Gastroesophageal sphincter (tissue), 4 donors: ENCODE measurements around the gene ACTL8. TPM values are rescaled to one million over a fixed set of nuclear protein-coding genes. Genes with fewer than 3 reads are reported as not detected.

Experiments used
- ATAC-seq: fragments of 150-250 bp; one replicate; pipeline ENCODE4 v1.9.1; 2016; ENCODE audit warnings: mild to moderate bottlenecking, moderate library complexity
- H3K27ac ChIP-seq, 4 donors: fragments of 200-600 bp; sonication (generic) in 3 of 4; 1 replicate in 3 of 4; 2 replicates in 1 of 4; pipeline ENCODE4 v1.5.1; 2016 to 2019
- H3K27me3 ChIP-seq: fragments of 200-600 bp; sonication (generic); one replicate; pipeline ENCODE4 v1.5.1; 2019
- H3K36me3 ChIP-seq, 2 donors: fragments of 200-600 bp; sonication (generic); one replicate each; pipeline ENCODE4 v1.5.1; 2019; ENCODE audit warnings: control low read depth in 1 of 2
- H3K4me1 ChIP-seq, 3 donors: fragments of 200-600 bp; sonication (generic); 1 replicate in 2 of 3; 2 replicates in 1 of 3; pipeline ENCODE4 v1.5.1; 2016 to 2019; ENCODE audit warnings: control low read depth in 2 of 3
- H3K4me3 ChIP-seq, 2 donors: fragments of 200-600 bp; sonication (generic); one replicate each; pipeline ENCODE4 v1.5.1; 2019; ENCODE audit warnings: mild to moderate bottlenecking in 1 of 2, moderate library complexity in 1 of 2
- H3K9me3 ChIP-seq, 3 donors: fragments of 200-600 bp; sonication (generic); one replicate each; pipeline ENCODE4 v1.5.1; 2017 to 2019; ENCODE audit warnings: control low read depth in 2 of 3
- CTCF ChIP-seq, 4 experiments: fragments of 200-600 bp in 2 of 4; fragments of 450-650 bp in 2 of 4; sonication (generic) in 1 of 4; IDR thresholded peaks; one replicate each; pipeline ENCODE4 v1.5.1; 2017 to 2019; ENCODE audit warnings: antibody characterized with exemption in 4 of 4, mild to moderate bottlenecking in 2 of 4, moderate library complexity in 2 of 4
- EP300 ChIP-seq: sonication (generic); formaldehyde crosslinking; IDR thresholded peaks from one replicate; pipeline ENCODE4 v1.6.1; 2017; ENCODE audit warnings: antibody characterized with exemption, mild to moderate bottlenecking
- POLR2A ChIP-seq, 2 donors: fragments of 450-650 bp; IDR thresholded peaks; one replicate each; pipeline ENCODE4 v1.6.1; 2017; ENCODE audit warnings: antibody characterized with exemption in 2 of 2, mild to moderate bottlenecking in 2 of 2, moderate library complexity in 1 of 2
- POLR2AphosphoS5 ChIP-seq: sonication (generic); formaldehyde crosslinking; IDR thresholded peaks from one replicate; pipeline ENCODE4 v1.6.1; 2017; ENCODE audit warnings: antibody characterized with exemption
- WGBS, 2 donors: methylation state at CpG; one replicate each; pipeline ENCODE4 v1.1.5; 2018; ENCODE audit warnings: low coverage in 1 of 2; 5-methylcytosine and 5-hydroxymethylcytosine counted together
- total RNA-seq, 4 donors: library from RNA; depleted of rRNA; stranded (reverse); fragments of >200 nt; gene quantifications; one replicate each; pipeline ENCODE4 v1.1.0, GENCODE V29; 2016

The ACTL8 gene
- total RNA-seq, 4 donors from 2014 or later, result not detected

- ATAC-seq, result no peak
- Histone ChIP-seq H3K4me3 (no peak overlapping the region), H3K27me3 (no peaks in the 10 kb centered on the region), H3K36me3 (no peaks in the 10 kb centered on the region), H3K27ac (no peak overlapping the region), H3K9me3 (peaks cover 0 to 5% (median 0%) of the 10 kb centered on the region in 3 donors), H3K4me1 (no peaks in the 10 kb centered on the region)
- TF ChIP-seq POLR2A (IDR thresholded peaks at IDR 0.05) (no peak), CTCF (IDR thresholded peaks at IDR 0.05) (no peak), POLR2AphosphoS5 (no peak), EP300 (no peak)
- 12 to 17% methylated on average over 4 to 5 of the region's 5 CpGs for WGBS, 2 donors
Measured at GRCh38 chr1:17874710-17875109, 119.6 kb downstream of the ACTL8 start.

GRCh38 chr1:17875171-17875881, 120.2 kb downstream of the ACTL8 start:
- Histone ChIP-seq H3K27ac (no peak overlapping the region), H3K27me3 (peaks cover 1% of the 10 kb centered on the region), H3K4me3 (no peak overlapping the region), H3K36me3 (no peaks in the 10 kb centered on the region), H3K4me1 (no peaks in the 10 kb centered on the region), H3K9me3 (peaks cover 0 to 5% (median 0%) of the 10 kb centered on the region in 3 donors)
- ATAC-seq, result no peak
- TF ChIP-seq EP300 (no peak), POLR2AphosphoS5 (no peak), POLR2A (IDR thresholded peaks at IDR 0.05) (no peak), CTCF (IDR thresholded peaks at IDR 0.05) (no peak)
- 31 to 44% methylated on average over 3 of the region's 5 CpGs for WGBS, 2 donors

- H3K9me3 ChIP-seq, result peaks cover 0 to 2% (median 0%) of the 10 kb centered on the region in 3 donors
- ATAC-seq, result no peak
- H3K27me3 ChIP-seq, result peaks cover 5% of the 10 kb centered on the region
- 64% methylated on average over 4 of the region's 4 CpGs; no CpG with 5 or more reads in 1 of the 2 donors for WGBS, 2 donors
- no peaks in the 10 kb centered on the region for H3K4me1 ChIP-seq
- H3K4me3 ChIP-seq, result no peak overlapping the region
- no peak for TF ChIP-seq EP300
- TF ChIP-seq POLR2A (IDR thresholded peaks at IDR 0.05), result no peak
- H3K27ac ChIP-seq, result no peak overlapping the region
- no peaks in the 10 kb centered on the region for H3K36me3 ChIP-seq
Measured at GRCh38 chr1:17875882-17876280, 120.7 kb downstream of the ACTL8 start.

Other genes starting within 250 kb of the ACTL8 start
- 10 to 100 TPM; 50.9 to 97.0 (median 80.3) TPM for gene ARHGEF10L, start 215.6 kb upstream of the ACTL8 start, total RNA-seq